ENCODE results near the gene EIF6.

DNA sequence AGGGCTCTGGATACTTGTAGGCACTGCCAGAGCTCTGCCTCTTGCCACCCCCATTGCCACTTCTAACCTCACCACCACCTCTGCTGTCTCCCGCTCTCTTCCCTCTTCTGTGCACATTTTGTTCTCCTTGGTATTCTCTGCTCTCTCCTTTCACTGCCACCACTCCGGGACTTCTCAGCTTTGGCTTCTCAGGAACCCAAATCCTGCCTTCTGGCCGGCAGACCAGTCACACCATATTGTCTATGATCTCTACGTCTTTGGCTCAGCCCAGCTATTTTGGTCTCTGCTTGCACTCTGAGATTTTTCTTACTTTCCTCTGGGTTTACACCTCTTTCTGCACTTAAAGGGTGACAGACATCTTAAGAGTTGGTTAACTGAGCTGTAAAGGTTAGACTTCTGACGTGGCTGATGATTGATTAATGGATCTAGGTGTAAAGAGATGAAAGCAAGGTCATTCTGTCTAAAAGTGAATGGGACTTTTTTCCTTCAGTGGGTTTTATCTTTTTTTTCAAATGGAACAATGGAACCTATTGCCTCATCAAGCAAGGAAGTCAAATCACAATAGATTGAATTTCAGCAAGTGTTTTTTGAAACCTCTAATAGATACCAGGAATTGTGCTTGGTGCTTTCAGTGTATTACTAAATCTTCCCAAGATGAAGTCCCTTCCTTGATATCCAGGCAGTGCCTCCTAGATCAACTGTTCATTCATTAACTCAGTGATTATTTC, 44.3 kb downstream of the EIF6 start:
- TF ChIP-seq POLR2AphosphoS5 (IDR thresholded peaks at IDR 0.05; ENCODE audit: low read depth) (no peak), EZH2 (IDR thresholded peaks at IDR 0.05; ENCODE audit: low read depth, unreplicated experiment) (no peak), ZNF331 (CRISPR knock-in tag; IDR thresholded peaks at IDR 0.05; ENCODE audit: low read depth) (no peak), EZH2phosphoT487 (IDR thresholded peaks at IDR 0.05; ENCODE audit: unreplicated experiment) (no peak), JUNB (IDR thresholded peaks at IDR 0.05; ENCODE audit: unreplicated experiment) (no peak), NANOG (IDR thresholded peaks at IDR 0.05; ENCODE audit: borderline replicate concordance) (no peak)
- TF ChIP-seq, protein P1, sequence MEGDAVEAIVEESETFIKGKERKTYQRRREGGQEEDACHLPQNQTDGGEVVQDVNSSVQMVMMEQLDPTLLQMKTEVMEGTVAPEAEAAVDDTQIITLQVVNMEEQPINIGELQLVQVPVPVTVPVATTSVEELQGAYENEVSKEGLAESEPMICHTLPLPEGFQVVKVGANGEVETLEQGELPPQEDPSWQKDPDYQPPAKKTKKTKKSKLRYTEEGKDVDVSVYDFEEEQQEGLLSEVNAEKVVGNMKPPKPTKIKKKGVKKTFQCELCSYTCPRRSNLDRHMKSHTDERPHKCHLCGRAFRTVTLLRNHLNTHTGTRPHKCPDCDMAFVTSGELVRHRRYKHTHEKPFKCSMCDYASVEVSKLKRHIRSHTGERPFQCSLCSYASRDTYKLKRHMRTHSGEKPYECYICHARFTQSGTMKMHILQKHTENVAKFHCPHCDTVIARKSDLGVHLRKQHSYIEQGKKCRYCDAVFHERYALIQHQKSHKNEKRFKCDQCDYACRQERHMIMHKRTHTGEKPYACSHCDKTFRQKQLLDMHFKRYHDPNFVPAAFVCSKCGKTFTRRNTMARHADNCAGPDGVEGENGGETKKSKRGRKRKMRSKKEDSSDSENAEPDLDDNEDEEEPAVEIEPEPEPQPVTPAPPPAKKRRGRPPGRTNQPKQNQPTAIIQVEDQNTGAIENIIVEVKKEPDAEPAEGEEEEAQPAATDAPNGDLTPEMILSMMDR (conservative IDR thresholded peaks at IDR 0.05; ENCODE audit: low read depth in 2 of 2) = no peak
- TF ChIP-seq, protein P2, sequence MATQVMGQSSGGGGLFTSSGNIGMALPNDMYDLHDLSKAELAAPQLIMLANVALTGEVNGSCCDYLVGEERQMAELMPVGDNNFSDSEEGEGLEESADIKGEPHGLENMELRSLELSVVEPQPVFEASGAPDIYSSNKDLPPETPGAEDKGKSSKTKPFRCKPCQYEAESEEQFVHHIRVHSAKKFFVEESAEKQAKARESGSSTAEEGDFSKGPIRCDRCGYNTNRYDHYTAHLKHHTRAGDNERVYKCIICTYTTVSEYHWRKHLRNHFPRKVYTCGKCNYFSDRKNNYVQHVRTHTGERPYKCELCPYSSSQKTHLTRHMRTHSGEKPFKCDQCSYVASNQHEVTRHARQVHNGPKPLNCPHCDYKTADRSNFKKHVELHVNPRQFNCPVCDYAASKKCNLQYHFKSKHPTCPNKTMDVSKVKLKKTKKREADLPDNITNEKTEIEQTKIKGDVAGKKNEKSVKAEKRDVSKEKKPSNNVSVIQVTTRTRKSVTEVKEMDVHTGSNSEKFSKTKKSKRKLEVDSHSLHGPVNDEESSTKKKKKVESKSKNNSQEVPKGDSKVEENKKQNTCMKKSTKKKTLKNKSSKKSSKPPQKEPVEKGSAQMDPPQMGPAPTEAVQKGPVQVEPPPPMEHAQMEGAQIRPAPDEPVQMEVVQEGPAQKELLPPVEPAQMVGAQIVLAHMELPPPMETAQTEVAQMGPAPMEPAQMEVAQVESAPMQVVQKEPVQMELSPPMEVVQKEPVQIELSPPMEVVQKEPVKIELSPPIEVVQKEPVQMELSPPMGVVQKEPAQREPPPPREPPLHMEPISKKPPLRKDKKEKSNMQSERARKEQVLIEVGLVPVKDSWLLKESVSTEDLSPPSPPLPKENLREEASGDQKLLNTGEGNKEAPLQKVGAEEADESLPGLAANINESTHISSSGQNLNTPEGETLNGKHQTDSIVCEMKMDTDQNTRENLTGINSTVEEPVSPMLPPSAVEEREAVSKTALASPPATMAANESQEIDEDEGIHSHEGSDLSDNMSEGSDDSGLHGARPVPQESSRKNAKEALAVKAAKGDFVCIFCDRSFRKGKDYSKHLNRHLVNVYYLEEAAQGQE (IDR thresholded peaks at IDR 0.05; ENCODE audit: unreplicated experiment) = no peak
